GM23338 (cell line): ENCODE results near the gene PPP2R2B. TPM values are rescaled to one million over a fixed set of nuclear protein-coding genes. Genes with fewer than 3 reads are reported as not detected.

Experiments
- ATAC-seq: fragments of 200-7000 bp; cut with Tn5 transposase; 3 replicates; pipeline ENCODE4 v1.9.1; 2020
- DNase-seq: peaks from one replicate; pipeline ENCODE4 v3.0.0-alpha.2; 2015; ENCODE audit warnings: low spot score
- H2AFZ ChIP-seq: fragments of 200-600 bp; sonication (generic); 2 replicates; pipeline ENCODE4 v1.8.0; 2016; ENCODE audit warnings: antibody characterized with exemption, mild to moderate bottlenecking, moderate library complexity
- H3F3A ChIP-seq: fragments of 200-600 bp; sonication (generic); replicated peaks from 2 replicates; pipeline ENCODE4 v1.8.0; 2017; ENCODE audit warnings: antibody characterized with exemption, mixed run types, low read depth
- H3K27ac ChIP-seq: fragments of 200-600 bp; sonication (generic); 2 replicates; pipeline ENCODE4 v1.6.1; 2016; ENCODE audit warnings: low read depth
- H3K27me3 ChIP-seq: fragments of 200-600 bp; sonication (generic); 2 replicates; pipeline ENCODE4 v1.8.0; 2016; ENCODE audit warnings: mild to moderate bottlenecking, mixed run types, moderate library complexity; ENCODE audit not compliant: insufficient read depth
- H3K36me3 ChIP-seq: fragments of 200-600 bp; sonication (generic); 2 replicates; pipeline ENCODE4 v1.8.0; 2016; ENCODE audit warnings: mild to moderate bottlenecking; ENCODE audit not compliant: insufficient read depth
- H3K4me1 ChIP-seq: fragments of 200-600 bp; sonication (generic); 2 replicates; pipeline ENCODE4 v1.8.0; 2016; ENCODE audit warnings: mild to moderate bottlenecking, moderate library complexity; ENCODE audit not compliant: insufficient read depth
- H3K4me2 ChIP-seq: fragments of 200-600 bp; sonication (generic); 2 replicates; pipeline ENCODE4 v1.7.1; 2017; ENCODE audit warnings: mixed run types
- H3K4me3 ChIP-seq: fragments of 200-600 bp; sonication (generic); 2 replicates; pipeline ENCODE4 v1.6.1; 2016; ENCODE audit warnings: mixed run types
- H3K79me2 ChIP-seq: fragments of 200-600 bp; sonication (generic); replicated peaks from 2 replicates; pipeline ENCODE4 v1.8.0; 2017; ENCODE audit warnings: mild to moderate bottlenecking; ENCODE audit not compliant: insufficient read depth
- H3K9me2 ChIP-seq: fragments of 200-600 bp; sonication (generic); 2 replicates; pipeline ENCODE4 v1.8.0; 2017; ENCODE audit not compliant: insufficient read depth
- H4K20me1 ChIP-seq: fragments of 200-600 bp; sonication (generic); replicated peaks from 2 replicates; pipeline ENCODE4 v1.8.0; 2017; ENCODE audit warnings: mild to moderate bottlenecking; ENCODE audit not compliant: insufficient read depth
- H3K27ac Mint-ChIP-seq: 2 replicates; pipeline ENCODE4 v1.8.0; 2020; ENCODE audit warnings: inconsistent platforms, mild to moderate bottlenecking, moderate library complexity, mixed read lengths
- H3K27me3 Mint-ChIP-seq: 3 replicates; pipeline ENCODE4 v1.8.0; 2022; ENCODE audit warnings: low read depth, mild to moderate bottlenecking, moderate library complexity, mixed read lengths, inconsistent platforms; ENCODE audit not compliant: insufficient read depth, poor library complexity
- H3K36me3 Mint-ChIP-seq: 3 replicates; pipeline ENCODE4 v1.8.0; 2021; ENCODE audit warnings: low read depth, mild to moderate bottlenecking, inconsistent platforms, moderate library complexity, mixed read lengths
- H3K4me1 Mint-ChIP-seq: 3 replicates; pipeline ENCODE4 v1.8.0; 2020; ENCODE audit warnings: mild to moderate bottlenecking, inconsistent platforms, mixed read lengths
- H3K4me3 Mint-ChIP-seq: 3 replicates; pipeline ENCODE4 v1.8.0; 2021; ENCODE audit warnings: moderate library complexity, mild to moderate bottlenecking, inconsistent platforms, mixed read lengths
- H3K9me3 Mint-ChIP-seq: 3 replicates; pipeline ENCODE4 v1.8.0; 2020; ENCODE audit warnings: moderate library complexity, mild to moderate bottlenecking, inconsistent platforms, mixed read lengths
- CREB1 ChIP-seq: fragments of 250-450 bp; sonication (Bioruptor Pico); IDR thresholded peaks from 2 replicates; pipeline ENCODE4 v1.5.0; 2020; ENCODE audit warnings: low read depth, mild to moderate bottlenecking, moderate library complexity
- EZH2 ChIP-seq: fragments of 200-600 bp; sonication (generic); IDR thresholded peaks from one replicate; pipeline ENCODE4 v1.8.0; 2017; ENCODE audit warnings: antibody characterized with exemption, mild to moderate bottlenecking, low read depth; ENCODE audit not compliant: unreplicated experiment
- JUNB ChIP-seq: IDR thresholded peaks from one replicate; pipeline ENCODE4 v1.6.1; 2016; ENCODE audit warnings: antibody characterized with exemption; ENCODE audit not compliant: unreplicated experiment
- NANOG ChIP-seq: IDR thresholded peaks from 2 replicates; pipeline ENCODE4 v1.6.1; 2016; ENCODE audit warnings: antibody characterized with exemption, borderline replicate concordance
- STAT1 ChIP-seq: IDR thresholded peaks from one replicate; pipeline ENCODE4 v1.6.1; 2016; ENCODE audit warnings: antibody characterized with exemption; ENCODE audit not compliant: unreplicated experiment
- ZNF114 ChIP-seq: fragments of 250-450 bp; sonication (Bioruptor Pico); IDR thresholded peaks from 2 replicates; pipeline ENCODE4 v1.5.0; 2020; ENCODE audit warnings: mild to moderate bottlenecking, moderate library complexity
- polyA plus RNA-seq: library from polyadenylated mRNA; unstranded; fragments of >200 nt; fragmentation: Nextera tagmentation; extraction: Ambion mirVana; gene quantifications from 2 replicates; pipeline ENCODE4 v1.2.1, GENCODE V29; 2016
- total RNA-seq: library from RNA; depleted of rRNA; stranded (reverse); fragments of >200 nt; shearing (Covaris generic); gene quantifications from 2 replicates; pipeline ENCODE4 v1.2.3, GENCODE V29; 2014
- TF ChIP-seq, protein P1 (sequence below), 2 experiments: fragments of 200-600 bp in 1 of 2; sonication (generic) in 1 of 2; conservative IDR thresholded peaks; 2 replicates each; pipeline versions ENCODE4 v1.5.1 to v1.6.1; 2016 to 2017; ENCODE audit warnings: antibody characterized with exemption in 2 of 2, low read depth in 2 of 2, mild to moderate bottlenecking in 2 of 2, moderate library complexity in 1 of 2
- TF ChIP-seq, protein P2 (sequence below): IDR thresholded peaks from one replicate; pipeline ENCODE4 v1.6.1; 2018; ENCODE audit warnings: antibody characterized with exemption; ENCODE audit not compliant: unreplicated experiment
- TF ChIP-seq, protein P3 (sequence below): IDR thresholded peaks from 2 replicates; pipeline ENCODE4 v1.6.1; 2016; ENCODE audit warnings: antibody characterized with exemption

Gene PPP2R2B
- total and polyA plus RNA-seq, 2 experiments from 2014 or later, result 21.3 to 33.9 TPM

DNA sequence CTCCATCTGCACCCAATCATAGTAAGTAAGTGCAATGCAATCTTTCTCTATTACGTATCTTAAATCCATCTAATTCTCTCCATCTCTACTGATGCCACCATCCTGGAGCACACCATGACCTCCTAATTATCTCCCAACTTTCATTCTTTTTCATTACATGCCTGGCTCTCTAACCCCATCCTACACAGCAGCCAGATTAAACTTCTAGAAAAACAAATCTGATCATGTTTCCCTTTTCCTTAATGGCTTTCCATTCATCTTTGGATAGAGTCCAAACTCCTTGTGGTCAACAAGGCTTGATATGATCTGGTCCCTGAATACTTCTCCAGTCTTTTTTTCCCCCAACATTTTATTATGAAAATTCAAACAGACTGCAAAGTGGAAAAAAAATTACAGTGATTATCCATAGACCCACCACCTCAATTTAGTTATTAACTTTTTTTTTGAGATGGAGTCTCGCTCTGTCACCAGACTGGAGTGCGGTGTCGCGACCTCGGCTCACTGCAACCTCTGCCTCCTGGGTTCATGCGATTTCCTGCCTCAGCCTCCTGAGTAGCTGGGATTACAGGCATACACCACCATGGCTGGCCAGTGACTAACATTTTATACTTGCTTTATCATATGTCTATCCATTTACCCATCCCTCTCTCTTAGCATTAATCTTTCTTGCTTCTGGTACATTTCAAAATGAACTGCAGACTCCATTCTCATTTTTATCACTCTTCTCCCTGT, 5.2 kb downstream of the PPP2R2B start:
- peaks cover 72% of the 10 kb centered on the region for H3K4me1 Mint-ChIP-seq
- no peaks in the 10 kb centered on the region for H3K9me3 Mint-ChIP-seq
- Histone ChIP-seq H3K36me3 (no peaks in the 10 kb centered on the region), H3K79me2 (peaks cover 33% of the 10 kb centered on the region), H2AFZ (no peak overlapping the region), H3K9me2 (no peaks in the 10 kb centered on the region), H3F3A (0 out of 2 replicates have a peak, but pooled peaks cover 2% of the 10 kb centered on the region), H3K27ac (no peak overlapping the region), H3K4me3 (peak overlapping the region; percentile 1; the same call in 1 of the 2 replicates), H4K20me1 (no peaks in the 10 kb centered on the region), H3K4me1 (peaks cover 64% of the 10 kb centered on the region), H3K4me2 (peak overlapping the region; percentile 99), H3K27me3 (peaks cover 24% of the 10 kb centered on the region)
- H3K36me3 Mint-ChIP-seq, result peaks cover 10% of the 10 kb centered on the region; the same call in 2 of the 3 replicates
- H3K27ac Mint-ChIP-seq, result no peak overlapping the region
- DNase-seq (no peak), ATAC-seq (no peak)
- TF ChIP-seq, protein P1, sequence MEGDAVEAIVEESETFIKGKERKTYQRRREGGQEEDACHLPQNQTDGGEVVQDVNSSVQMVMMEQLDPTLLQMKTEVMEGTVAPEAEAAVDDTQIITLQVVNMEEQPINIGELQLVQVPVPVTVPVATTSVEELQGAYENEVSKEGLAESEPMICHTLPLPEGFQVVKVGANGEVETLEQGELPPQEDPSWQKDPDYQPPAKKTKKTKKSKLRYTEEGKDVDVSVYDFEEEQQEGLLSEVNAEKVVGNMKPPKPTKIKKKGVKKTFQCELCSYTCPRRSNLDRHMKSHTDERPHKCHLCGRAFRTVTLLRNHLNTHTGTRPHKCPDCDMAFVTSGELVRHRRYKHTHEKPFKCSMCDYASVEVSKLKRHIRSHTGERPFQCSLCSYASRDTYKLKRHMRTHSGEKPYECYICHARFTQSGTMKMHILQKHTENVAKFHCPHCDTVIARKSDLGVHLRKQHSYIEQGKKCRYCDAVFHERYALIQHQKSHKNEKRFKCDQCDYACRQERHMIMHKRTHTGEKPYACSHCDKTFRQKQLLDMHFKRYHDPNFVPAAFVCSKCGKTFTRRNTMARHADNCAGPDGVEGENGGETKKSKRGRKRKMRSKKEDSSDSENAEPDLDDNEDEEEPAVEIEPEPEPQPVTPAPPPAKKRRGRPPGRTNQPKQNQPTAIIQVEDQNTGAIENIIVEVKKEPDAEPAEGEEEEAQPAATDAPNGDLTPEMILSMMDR (conservative IDR thresholded peaks at IDR 0.05; ENCODE audit: low read depth in 2 of 2), result no peak
- TF ChIP-seq ZNF114 (CRISPR knock-in tag) (no peak), NANOG (no peak), CREB1 (CRISPR knock-in tag) (no peak), JUNB (no peak), EZH2 (no peak), STAT1 (no peak)
- TF ChIP-seq, protein P2, sequence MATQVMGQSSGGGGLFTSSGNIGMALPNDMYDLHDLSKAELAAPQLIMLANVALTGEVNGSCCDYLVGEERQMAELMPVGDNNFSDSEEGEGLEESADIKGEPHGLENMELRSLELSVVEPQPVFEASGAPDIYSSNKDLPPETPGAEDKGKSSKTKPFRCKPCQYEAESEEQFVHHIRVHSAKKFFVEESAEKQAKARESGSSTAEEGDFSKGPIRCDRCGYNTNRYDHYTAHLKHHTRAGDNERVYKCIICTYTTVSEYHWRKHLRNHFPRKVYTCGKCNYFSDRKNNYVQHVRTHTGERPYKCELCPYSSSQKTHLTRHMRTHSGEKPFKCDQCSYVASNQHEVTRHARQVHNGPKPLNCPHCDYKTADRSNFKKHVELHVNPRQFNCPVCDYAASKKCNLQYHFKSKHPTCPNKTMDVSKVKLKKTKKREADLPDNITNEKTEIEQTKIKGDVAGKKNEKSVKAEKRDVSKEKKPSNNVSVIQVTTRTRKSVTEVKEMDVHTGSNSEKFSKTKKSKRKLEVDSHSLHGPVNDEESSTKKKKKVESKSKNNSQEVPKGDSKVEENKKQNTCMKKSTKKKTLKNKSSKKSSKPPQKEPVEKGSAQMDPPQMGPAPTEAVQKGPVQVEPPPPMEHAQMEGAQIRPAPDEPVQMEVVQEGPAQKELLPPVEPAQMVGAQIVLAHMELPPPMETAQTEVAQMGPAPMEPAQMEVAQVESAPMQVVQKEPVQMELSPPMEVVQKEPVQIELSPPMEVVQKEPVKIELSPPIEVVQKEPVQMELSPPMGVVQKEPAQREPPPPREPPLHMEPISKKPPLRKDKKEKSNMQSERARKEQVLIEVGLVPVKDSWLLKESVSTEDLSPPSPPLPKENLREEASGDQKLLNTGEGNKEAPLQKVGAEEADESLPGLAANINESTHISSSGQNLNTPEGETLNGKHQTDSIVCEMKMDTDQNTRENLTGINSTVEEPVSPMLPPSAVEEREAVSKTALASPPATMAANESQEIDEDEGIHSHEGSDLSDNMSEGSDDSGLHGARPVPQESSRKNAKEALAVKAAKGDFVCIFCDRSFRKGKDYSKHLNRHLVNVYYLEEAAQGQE, result no peak
- TF ChIP-seq, protein P3, sequence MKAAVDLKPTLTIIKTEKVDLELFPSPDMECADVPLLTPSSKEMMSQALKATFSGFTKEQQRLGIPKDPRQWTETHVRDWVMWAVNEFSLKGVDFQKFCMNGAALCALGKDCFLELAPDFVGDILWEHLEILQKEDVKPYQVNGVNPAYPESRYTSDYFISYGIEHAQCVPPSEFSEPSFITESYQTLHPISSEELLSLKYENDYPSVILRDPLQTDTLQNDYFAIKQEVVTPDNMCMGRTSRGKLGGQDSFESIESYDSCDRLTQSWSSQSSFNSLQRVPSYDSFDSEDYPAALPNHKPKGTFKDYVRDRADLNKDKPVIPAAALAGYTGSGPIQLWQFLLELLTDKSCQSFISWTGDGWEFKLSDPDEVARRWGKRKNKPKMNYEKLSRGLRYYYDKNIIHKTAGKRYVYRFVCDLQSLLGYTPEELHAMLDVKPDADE, result no peak
- peaks cover 3% of the 10 kb centered on the region for H3K27me3 Mint-ChIP-seq
- no peak overlapping the region for H3K4me3 Mint-ChIP-seq
